ENCODE measurements around the gene PIP4K2B.
"Not testable (repeated sequence)": the region's sequence is repeated elsewhere in the genome, so short reads cannot be mapped to it uniquely, and the experiment has no call there.

The PIP4K2B gene

GRCh38 chr17:38726145-38726544 lies 73.2 kb downstream of the PIP4K2B start:
- H2AK5ac ChIP-seq (ENCODE audit: low read length); H3K9me3 ChIP-seq (ENCODE audit: insufficient read depth, low read depth, low read length); H2BK12ac ChIP-seq (ENCODE audit: low read length); H3K27ac ChIP-seq (ENCODE audit: low read depth, low read length); H2BK5ac ChIP-seq (ENCODE audit: low read depth, low read length, poor library complexity); H3K18ac ChIP-seq (ENCODE audit: low read length); H3K14ac ChIP-seq (ENCODE audit: low read length); H3K4me1 ChIP-seq (ENCODE audit: control insufficient read depth in 1 of 2, insufficient read depth in 2 of 2, low read length in 2 of 2); DNase-seq; H3K9ac ChIP-seq (ENCODE audit: low read length); H4K12ac ChIP-seq (ENCODE audit: low read depth, low read length); H3K27me3 ChIP-seq (ENCODE audit: insufficient read depth, low read length); H4K91ac ChIP-seq (ENCODE audit: low read depth, low read length); H3K79me1 ChIP-seq (ENCODE audit: low read length); H3K4me3 ChIP-seq (ENCODE audit: low read depth, low read length); H3K79me2 ChIP-seq (ENCODE audit: control insufficient read depth, insufficient read depth, low read length, poor library complexity); H2BK120ac ChIP-seq (ENCODE audit: insufficient read depth, low read length, poor library complexity); H3K4ac ChIP-seq (ENCODE audit: low read depth, low read length); H3K4me2 ChIP-seq (ENCODE audit: low read length); H2AFZ ChIP-seq (ENCODE audit: insufficient read depth, low read length, poor library complexity); H3K23ac ChIP-seq (ENCODE audit: low read length); H4K8ac ChIP-seq (ENCODE audit: low read depth, low read length): not testable (repeated sequence)
- H3K36me3 ChIP-seq (ENCODE audit: control insufficient read depth in 1 of 2, insufficient read depth in 2 of 2, low read length in 2 of 2) = peaks cover 11 to 19% of the 10 kb centered on the region in 2 experiments
- WGBS (ENCODE audit: extremely low coverage, insufficient coverage, insufficient read length) = no CpG with 5 or more reads among the region's 8 CpGs

GRCh38 chr17:38725066-38725465 lies 74.3 kb downstream of the PIP4K2B start:
- no peak overlapping the region for H3K14ac ChIP-seq (ENCODE audit: low read length)
- no peak overlapping the region for H4K12ac ChIP-seq (ENCODE audit: low read depth, low read length)
- peaks cover 3% of the 10 kb centered on the region for H3K79me2 ChIP-seq (ENCODE audit: control insufficient read depth, insufficient read depth, low read length, poor library complexity)
- H3K4me2 ChIP-seq (ENCODE audit: low read length) = no peak overlapping the region
- H2BK120ac ChIP-seq (ENCODE audit: insufficient read depth, low read length, poor library complexity) = no peak overlapping the region
- H2BK5ac ChIP-seq (ENCODE audit: low read depth, low read length, poor library complexity) = no peak overlapping the region
- no peak overlapping the region for H4K8ac ChIP-seq (ENCODE audit: low read depth, low read length)
- H3K9ac ChIP-seq (ENCODE audit: low read length) = no peak overlapping the region
- peaks cover 3% of the 10 kb centered on the region for H3K79me1 ChIP-seq (ENCODE audit: low read length)
- no peak overlapping the region for H3K4me3 ChIP-seq (ENCODE audit: low read depth, low read length)
- H2BK12ac ChIP-seq (ENCODE audit: low read length) = no peak overlapping the region
- no peak overlapping the region for H4K91ac ChIP-seq (ENCODE audit: low read depth, low read length)
- H3K4me1 ChIP-seq (ENCODE audit: control insufficient read depth in 1 of 2, insufficient read depth in 2 of 2, low read length in 2 of 2) = peaks cover 0 to 4% of the 10 kb centered on the region in 2 experiments
- H3K9me3 ChIP-seq (ENCODE audit: insufficient read depth, low read depth, low read length) = no peaks in the 10 kb centered on the region
- DNase-seq = no peak
- no peak overlapping the region for H3K4ac ChIP-seq (ENCODE audit: low read depth, low read length)
- no peak overlapping the region for H3K18ac ChIP-seq (ENCODE audit: low read length)
- peaks cover 11 to 25% of the 10 kb centered on the region in 2 experiments for H3K36me3 ChIP-seq (ENCODE audit: control insufficient read depth in 1 of 2, insufficient read depth in 2 of 2, low read length in 2 of 2)
- no peak overlapping the region for H3K23ac ChIP-seq (ENCODE audit: low read length)
- WGBS (ENCODE audit: extremely low coverage, insufficient coverage, insufficient read length) = no CpG with 5 or more reads among the region's 10 CpGs
- H3K27ac ChIP-seq (ENCODE audit: low read depth, low read length) = no peak overlapping the region
- H3K27me3 ChIP-seq (ENCODE audit: insufficient read depth, low read length) = no peaks in the 10 kb centered on the region
- no peak overlapping the region for H2AFZ ChIP-seq (ENCODE audit: insufficient read depth, low read length, poor library complexity)
- no peak overlapping the region for H2AK5ac ChIP-seq (ENCODE audit: low read length)

- H3K18ac ChIP-seq (ENCODE audit: low read length) = no peak overlapping the region
- no peak overlapping the region for H3K23ac ChIP-seq (ENCODE audit: low read length)
- no peak overlapping the region for H3K4me2 ChIP-seq (ENCODE audit: low read length)
- no peak overlapping the region for H2AFZ ChIP-seq (ENCODE audit: insufficient read depth, low read length, poor library complexity)
- H3K4me1 ChIP-seq (ENCODE audit: control insufficient read depth in 1 of 2, insufficient read depth in 2 of 2, low read length in 2 of 2) = peaks cover 6 to 7% of the 10 kb centered on the region in 2 experiments
- H2BK12ac ChIP-seq (ENCODE audit: low read length) = no peak overlapping the region
- H2AK5ac ChIP-seq (ENCODE audit: low read length) = no peak overlapping the region
- no peak overlapping the region for H2BK5ac ChIP-seq (ENCODE audit: low read depth, low read length, poor library complexity)
- no peak overlapping the region for H4K8ac ChIP-seq (ENCODE audit: low read depth, low read length)
- no peaks in the 10 kb centered on the region for H3K27me3 ChIP-seq (ENCODE audit: insufficient read depth, low read length)
- H3K9ac ChIP-seq (ENCODE audit: low read length) = no peak overlapping the region
- no peak for DNase-seq
- no peak overlapping the region for H3K27ac ChIP-seq (ENCODE audit: low read depth, low read length)
- peaks cover 2% of the 10 kb centered on the region for H3K79me1 ChIP-seq (ENCODE audit: low read length)
- no peak overlapping the region for H3K14ac ChIP-seq (ENCODE audit: low read length)
- H3K79me2 ChIP-seq (ENCODE audit: control insufficient read depth, insufficient read depth, low read length, poor library complexity) = no peaks in the 10 kb centered on the region
- H4K12ac ChIP-seq (ENCODE audit: low read depth, low read length) = no peak overlapping the region
- no peak overlapping the region for H3K4ac ChIP-seq (ENCODE audit: low read depth, low read length)
- H3K36me3 ChIP-seq (ENCODE audit: control insufficient read depth in 1 of 2, insufficient read depth in 2 of 2, low read length in 2 of 2) = peaks cover 11 to 25% of the 10 kb centered on the region in 2 experiments
- no CpG with 5 or more reads among the region's 16 CpGs for WGBS (ENCODE audit: extremely low coverage, insufficient coverage, insufficient read length)
- H2BK120ac ChIP-seq (ENCODE audit: insufficient read depth, low read length, poor library complexity) = no peak overlapping the region
- peaks cover 1% of the 10 kb centered on the region for H3K9me3 ChIP-seq (ENCODE audit: insufficient read depth, low read depth, low read length)
- H3K4me3 ChIP-seq (ENCODE audit: low read depth, low read length) = no peak overlapping the region
- H4K91ac ChIP-seq (ENCODE audit: low read depth, low read length) = no peak overlapping the region
These were observed 74.9 kb downstream of the PIP4K2B start for GRCh38 chr17:38724337-38724988.

GRCh38 chr17:38721802-38722201 lies 77.6 kb downstream of the PIP4K2B start:
- no CpG with 5 or more reads among the region's 16 CpGs for WGBS (ENCODE audit: extremely low coverage, insufficient coverage, insufficient read length)
- Histone ChIP-seq H4K8ac (ENCODE audit: low read depth, low read length) (no peak overlapping the region), H3K27ac (ENCODE audit: low read depth, low read length) (no peak overlapping the region), H3K79me2 (ENCODE audit: control insufficient read depth, insufficient read depth, low read length, poor library complexity) (no peaks in the 10 kb centered on the region), H3K23ac (ENCODE audit: low read length) (no peak overlapping the region), H2BK120ac (ENCODE audit: insufficient read depth, low read length, poor library complexity) (no peak overlapping the region), H2BK5ac (ENCODE audit: low read depth, low read length, poor library complexity) (no peak overlapping the region), H3K27me3 (ENCODE audit: insufficient read depth, low read length) (no peaks in the 10 kb centered on the region), H3K4me1 (ENCODE audit: control insufficient read depth in 1 of 2, insufficient read depth in 2 of 2, low read length in 2 of 2) (peaks cover 8 to 12% of the 10 kb centered on the region in 2 experiments), H3K4me3 (ENCODE audit: low read depth, low read length) (no peak overlapping the region), H4K12ac (ENCODE audit: low read depth, low read length) (no peak overlapping the region), H3K36me3 (ENCODE audit: control insufficient read depth in 1 of 2, insufficient read depth in 2 of 2, low read length in 2 of 2) (peaks cover 20 to 34% of the 10 kb centered on the region in 2 experiments), H3K9ac (ENCODE audit: low read length) (no peak overlapping the region), H3K4me2 (ENCODE audit: low read length) (no peak overlapping the region), H3K4ac (ENCODE audit: low read depth, low read length) (no peak overlapping the region), H2AFZ (ENCODE audit: insufficient read depth, low read length, poor library complexity) (no peak overlapping the region), H3K14ac (ENCODE audit: low read length) (no peak overlapping the region), H3K18ac (ENCODE audit: low read length) (no peak overlapping the region), H4K91ac (ENCODE audit: low read depth, low read length) (no peak overlapping the region), H3K9me3 (ENCODE audit: insufficient read depth, low read depth, low read length) (peaks cover 1% of the 10 kb centered on the region), H2BK12ac (ENCODE audit: low read length) (no peak overlapping the region), H2AK5ac (ENCODE audit: low read length) (no peak overlapping the region), H3K79me1 (ENCODE audit: low read length) (peaks cover 3% of the 10 kb centered on the region)
- no peak for DNase-seq
